GM15510 (cell line): Measurements from ENCODE around the gene ATF4.

ENCODE experiments used
- POLR2A ChIP-seq: IDR thresholded peaks from 3 replicates; pipeline ENCODE4 v1.6.1; 2011; ENCODE audit warnings: borderline replicate concordance; ENCODE audit not compliant: insufficient read length; ENCODE audit errors: extremely low read depth

The ATF4 gene, protein sequence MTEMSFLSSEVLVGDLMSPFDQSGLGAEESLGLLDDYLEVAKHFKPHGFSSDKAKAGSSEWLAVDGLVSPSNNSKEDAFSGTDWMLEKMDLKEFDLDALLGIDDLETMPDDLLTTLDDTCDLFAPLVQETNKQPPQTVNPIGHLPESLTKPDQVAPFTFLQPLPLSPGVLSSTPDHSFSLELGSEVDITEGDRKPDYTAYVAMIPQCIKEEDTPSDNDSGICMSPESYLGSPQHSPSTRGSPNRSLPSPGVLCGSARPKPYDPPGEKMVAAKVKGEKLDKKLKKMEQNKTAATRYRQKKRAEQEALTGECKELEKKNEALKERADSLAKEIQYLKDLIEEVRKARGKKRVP

DNA sequence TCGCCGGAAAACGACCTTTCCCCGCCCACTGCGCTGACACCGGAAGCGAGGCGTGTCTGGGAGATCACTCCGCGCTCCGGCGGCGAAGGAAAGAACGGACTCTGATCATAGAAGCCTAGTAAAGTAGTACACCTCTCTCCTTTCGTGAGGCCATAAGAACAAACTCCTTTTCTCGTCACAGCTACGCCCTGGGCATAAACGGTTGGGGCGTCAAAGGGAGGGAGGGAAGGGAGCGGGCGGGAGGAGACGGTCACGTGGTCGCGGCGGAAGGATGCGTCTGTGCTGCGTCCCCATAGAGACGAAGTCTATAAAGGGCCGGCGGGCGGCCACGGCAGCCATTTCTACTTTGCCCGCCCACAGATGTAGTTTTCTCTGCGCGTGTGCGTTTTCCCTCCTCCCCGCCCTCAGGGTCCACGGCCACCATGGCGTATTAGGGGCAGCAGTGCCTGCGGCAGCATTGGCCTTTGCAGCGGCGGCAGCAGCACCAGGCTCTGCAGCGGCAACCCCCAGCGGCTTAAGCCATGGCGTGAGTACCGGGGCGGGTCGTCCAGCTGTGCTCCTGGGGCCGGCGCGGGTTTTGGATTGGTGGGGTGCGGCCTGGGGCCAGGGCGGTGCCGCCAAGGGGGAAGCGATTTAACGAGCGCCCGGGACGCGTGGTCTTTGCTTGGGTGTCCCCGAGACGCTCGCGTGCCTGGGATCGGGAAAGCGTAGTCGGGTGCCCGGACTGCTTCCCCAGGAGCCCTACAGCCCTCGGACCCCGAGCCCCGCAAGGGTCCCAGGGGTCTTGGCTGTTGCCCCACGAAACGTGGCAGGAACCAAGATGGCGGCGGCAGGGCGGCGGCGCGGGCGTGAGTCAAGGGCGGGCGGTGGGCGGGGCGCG is at the start of gene ATF4:
Gene ATF4, plus strand, starts transcription at position 337 of the 880 bp plus-strand sequence. CDS start 884 bp downstream, outside the sequence.
- peak; percentile 99 for TF ChIP-seq POLR2A

DNA sequence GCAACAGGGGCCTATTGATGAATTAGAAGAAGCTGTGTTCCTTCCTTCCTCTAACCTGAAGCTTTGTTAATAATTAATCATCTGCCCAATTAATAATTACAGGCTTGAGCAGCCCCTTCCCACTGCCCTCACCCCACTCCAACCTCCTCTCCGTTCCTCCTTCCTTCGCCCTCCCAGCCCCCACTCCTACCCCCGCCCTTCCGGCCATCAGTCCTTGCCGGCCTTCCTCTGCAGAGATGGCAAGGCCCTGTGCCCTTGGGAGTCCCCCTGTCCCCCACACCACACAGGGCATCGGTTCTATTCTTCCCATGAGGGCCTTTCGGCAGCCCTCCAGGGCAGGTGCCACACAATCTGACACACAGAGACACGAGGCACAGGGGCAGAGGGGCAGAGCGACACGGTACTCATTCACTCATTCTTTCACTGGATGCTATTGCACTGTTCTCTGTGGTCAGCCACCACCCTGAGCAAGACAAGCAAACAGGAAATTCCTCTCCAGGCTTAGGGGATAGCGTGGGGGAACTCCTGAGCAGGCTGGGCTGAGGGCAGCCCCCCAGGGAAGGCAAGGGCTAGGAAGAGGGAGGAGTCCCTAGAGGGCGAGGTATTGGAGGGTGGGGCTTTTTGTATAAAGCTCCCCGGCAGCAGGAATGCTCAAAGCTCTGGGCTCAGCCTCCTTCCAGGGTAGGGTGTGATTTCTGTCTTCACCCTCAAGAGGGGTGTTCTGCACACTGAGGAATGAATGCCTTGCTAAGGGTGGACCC is 48.8 kb upstream of the ATF4 start:
- no peak for TF ChIP-seq POLR2A

DNA sequence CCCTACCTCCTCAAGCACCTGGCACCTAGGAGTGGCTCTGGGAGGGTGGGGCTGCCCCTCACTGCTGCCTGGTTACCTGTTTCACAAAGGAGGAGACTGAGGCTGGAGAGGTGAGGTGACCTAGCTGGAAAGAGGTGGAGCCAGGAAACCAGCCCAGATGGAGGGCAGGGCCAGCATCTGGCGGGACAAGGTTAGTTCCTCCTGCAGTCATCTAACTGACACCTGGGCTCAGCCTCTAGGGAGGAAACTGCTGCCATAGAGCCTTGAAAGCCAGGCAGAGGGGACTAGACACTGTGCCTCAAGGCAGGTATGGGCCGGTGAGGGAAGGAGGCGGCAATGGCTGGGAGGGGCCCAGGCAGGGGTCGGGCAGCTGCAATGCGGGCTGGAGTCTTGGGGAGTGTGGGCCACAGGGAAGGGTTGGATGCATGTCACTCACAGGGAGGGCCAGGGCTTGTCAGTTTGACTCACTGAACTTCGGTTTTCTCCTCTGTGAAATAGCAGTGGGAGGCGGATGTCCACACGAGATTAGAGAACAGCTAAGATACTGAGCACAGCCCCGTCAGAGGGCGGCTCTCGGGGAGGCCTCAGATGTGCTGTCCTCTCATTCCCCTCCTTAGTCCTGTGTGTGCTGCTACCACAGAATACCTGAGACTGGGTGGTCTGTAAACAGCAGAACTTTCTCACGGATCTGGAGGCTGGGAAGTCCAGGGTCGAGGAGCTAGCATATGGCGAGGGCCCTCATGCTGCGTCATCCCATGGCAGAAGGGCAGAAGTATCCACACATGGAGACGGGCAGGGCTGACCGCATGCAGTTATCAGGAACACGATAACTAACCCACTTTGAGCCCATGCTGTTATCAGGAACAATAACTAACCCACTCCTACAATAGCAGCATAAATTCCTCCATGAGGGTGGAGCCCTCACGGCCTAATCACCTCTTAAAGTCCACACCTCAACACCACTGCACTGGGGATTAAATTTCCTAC is 47.5 kb upstream of the ATF4 start:
- no peak for TF ChIP-seq POLR2A

DNA sequence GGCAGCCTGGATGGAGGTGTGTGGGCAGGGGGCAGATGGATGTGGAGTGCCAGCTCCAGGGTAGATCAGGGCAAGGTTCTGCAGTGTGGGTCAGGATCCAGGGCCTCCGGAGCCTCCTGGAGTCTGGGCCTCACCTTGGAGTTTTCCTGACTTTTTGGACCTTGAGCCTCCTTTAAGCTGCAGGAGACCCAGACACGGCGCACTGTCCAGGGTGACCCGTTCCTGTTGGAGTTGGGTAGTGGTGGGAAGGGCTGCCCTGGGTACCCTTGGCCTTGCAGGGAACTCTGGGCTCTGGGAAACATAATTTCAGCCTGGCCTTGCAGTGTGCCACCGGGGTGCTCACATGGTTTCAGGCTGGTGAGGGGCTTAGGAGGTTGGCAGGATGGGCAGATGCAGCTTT is 46.5 kb upstream of the ATF4 start:
- TF ChIP-seq POLR2A, result no peak

DNA sequence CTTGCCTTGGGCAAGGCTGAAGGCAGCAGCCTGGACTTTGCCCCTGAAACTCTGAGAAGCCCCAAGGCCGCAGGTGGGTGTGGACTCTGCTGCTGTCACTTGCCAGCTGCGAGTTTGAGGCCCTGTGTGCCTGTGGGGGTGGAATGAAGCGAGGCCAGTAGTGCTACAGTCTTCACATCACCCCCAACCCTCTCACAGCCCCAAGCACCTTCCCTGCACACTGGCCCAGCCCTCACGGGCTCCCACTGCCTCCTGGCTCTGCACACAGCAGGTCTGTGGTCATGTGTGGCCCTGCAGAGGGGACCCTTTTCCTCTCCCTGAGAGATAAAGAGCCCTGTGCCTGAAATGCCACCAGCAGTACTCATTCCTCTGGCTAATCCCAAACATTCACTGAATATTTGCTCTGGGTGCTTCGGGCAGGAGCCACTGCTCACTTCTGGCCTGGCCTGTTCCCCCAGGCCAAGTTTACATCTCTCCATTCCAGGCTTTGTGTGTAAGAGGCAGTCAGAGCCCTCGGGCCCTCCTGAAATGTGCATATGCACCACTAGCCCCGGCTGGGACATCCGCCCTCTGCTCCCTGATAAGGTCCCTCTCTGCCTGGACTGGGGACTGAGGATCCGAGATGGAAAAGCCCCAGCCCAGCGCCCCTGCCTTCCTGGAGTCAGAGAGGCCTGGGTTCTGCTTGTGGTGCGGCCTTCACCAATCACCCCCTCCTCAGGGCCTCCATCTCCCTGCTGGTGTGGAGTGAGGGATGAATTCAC is 45.8 kb upstream of the ATF4 start:
- TF ChIP-seq POLR2A, result no peak

DNA sequence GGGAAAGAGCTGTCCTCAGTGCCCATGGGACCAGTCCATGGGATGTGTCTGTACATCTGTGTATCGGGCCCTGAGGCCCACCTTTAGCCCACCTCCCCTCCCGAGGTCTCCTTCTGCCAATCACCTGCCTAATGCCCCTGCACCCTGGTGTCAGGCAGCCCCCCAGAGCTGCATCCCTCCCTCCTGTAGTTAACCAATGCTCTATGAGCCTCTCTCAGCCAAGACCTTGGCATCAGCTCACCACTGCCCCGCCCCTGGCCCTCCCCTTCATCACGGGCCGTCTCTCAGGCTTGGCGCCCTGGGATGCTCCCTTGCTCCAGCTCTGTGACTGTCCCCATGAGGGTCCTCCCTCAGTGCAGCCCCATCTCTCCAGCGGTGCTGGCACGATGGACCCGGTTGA is 45.0 kb upstream of the ATF4 start:
- no peak for TF ChIP-seq POLR2A

DNA sequence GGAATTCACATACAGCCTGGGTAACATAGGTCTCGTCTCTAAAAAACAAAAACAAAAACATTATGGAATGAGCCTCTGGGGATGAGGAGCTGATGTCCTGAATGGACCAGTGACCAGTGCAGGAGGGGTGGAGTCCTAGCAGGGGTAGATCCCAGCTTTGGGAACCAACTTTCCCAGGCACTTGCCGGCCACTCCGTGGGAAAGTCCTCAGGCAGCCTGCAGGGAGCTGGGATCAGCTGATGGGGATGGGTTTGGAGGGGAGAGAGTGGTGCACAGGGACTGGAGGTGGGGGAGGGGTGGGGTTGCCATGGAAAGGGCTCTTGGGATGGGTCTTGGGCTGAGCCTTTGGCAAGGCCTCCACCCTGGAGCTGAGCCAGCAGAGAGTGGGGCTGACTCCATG is 44.5 kb upstream of the ATF4 start:
- TF ChIP-seq POLR2A, result no peak

DNA sequence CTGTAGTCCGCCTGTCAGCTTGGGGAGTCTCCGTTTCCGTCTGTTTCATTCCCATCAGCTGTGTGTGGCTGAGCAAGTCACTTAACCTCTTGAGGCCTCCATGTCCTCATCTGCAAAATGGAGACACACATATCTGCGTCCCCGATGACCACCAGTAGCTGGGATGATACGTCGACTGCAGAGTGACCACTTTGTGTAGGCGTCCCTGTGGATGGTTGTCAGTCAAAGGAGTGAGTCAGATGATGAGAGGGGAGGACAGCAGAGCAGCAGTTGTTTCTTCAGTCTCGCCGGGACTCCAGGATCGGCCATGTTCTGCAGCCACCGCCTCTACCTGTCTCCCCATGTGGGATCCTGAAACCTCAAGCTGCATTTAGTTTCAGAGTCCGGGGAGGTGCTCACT is 43.7 kb upstream of the ATF4 start:
- TF ChIP-seq POLR2A, result no peak

DNA sequence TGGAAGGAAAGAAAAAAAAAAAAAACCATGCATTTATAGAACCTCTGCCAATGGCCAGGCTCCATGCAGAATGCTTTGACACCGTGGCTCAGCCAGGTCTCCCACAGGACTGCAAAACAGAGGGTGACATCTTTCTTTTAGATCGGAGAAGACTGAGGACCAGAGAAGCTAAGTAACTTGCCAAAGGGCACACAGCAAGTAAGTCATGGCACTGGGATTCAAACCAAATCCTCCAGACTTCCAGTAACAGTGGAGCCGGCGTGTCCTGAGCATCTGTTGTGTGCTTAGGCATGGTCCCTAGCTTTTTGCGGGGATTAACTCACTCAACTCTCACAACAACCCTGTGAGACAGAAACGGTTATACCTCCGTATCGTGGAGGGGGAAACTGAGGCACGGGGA is 42.8 kb upstream of the ATF4 start:
- no peak for TF ChIP-seq POLR2A

DNA sequence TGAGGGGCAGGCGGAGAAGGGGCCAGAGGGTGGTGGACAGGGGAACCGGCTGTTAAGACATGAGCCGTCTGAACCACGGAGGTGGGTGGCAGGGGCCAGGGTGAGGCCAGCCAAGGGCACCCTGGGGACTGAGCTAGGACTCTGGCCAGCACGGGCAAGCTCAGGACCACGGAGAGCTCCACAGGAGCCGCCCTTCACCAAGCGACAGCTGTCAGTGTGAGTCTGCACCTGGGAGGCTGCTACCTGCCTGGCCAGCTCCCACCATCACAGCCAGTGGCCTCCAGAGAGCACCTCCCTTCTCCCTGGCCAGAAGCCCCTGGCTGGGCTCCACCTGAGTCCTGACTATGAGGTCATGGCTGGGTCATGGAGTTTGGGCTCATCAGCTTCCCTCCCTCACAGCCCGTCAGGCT is 41.9 kb upstream of the ATF4 start:
- no peak for TF ChIP-seq POLR2A

DNA sequence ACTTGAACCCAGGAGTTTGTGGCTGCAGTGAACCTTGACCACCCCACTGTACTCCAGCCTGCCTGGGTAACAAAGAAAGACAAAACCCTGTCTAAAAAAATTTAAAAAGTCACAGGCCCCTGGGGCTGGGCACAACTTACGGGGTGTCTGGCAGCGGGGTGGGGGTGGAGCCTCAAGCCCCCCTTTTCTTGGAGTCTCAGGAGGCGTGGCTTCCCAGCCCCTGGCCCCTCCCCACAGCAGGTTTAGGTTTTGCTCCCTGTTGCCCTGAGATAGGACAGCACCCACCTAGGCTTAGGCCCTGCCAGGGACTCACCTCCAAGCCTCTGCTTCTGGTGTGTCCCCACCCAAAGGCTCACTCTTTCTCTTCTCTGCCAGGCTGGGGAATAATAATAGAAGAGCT is 41.1 kb upstream of the ATF4 start:
- no peak for TF ChIP-seq POLR2A

DNA sequence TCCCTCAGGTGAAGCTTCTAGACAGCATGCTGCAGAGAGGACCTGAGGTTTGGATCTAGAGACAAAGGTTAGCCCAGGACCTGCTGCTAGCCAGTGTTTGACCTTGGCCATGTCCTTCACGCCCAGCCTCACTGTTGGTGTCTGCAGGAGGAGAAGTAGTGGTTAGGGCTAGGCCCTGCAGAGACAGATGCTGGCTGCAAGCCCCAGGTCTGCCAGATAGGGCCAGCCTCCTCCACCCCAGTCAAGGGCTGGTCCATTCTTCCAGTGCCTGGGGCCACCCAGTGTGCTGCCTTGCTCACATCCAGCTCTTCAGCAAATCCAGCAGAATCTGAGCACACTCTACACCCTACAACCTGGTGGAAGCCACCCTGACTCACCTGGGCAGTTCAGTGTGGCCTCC is 39.8 kb upstream of the ATF4 start:
- no peak for TF ChIP-seq POLR2A

DNA sequence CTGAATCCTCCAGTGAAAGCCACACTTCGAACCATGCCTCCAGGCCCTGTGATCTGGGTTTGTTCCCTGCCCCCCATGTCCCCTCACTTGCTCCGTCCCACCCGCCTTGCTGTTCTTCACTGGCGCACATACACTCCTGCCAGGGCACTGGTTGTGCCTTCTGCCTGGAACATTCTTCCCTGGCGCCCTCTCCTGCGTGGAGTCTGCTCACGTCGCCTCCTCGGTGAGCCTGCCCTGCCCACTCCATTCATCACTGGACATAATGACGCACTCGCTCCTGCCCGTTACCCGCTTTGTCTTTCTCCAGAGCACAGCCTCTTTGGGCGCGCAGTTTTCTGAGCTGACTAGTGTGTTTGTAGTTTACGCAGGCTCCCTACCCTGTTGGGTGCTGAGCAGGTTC is 39.3 kb upstream of the ATF4 start:
- no peak for TF ChIP-seq POLR2A
